ENCODE results near the gene NARS2.

GRCh38 chr11:78418584-78419211 is 156.0 kb downstream of the NARS2 start:
- TF ChIP-seq CTCF (IDR thresholded peaks at IDR 0.05; ENCODE audit: insufficient read depth, low read length, poor library complexity, severe bottlenecking) (no peak), EZH2phosphoT487 (conservative IDR thresholded peaks at IDR 0.05; ENCODE audit: low read length) (no peak)

Data from SU-DHL-6 (cell line).